ENCODE data around the gene LTBP1.

DNA sequence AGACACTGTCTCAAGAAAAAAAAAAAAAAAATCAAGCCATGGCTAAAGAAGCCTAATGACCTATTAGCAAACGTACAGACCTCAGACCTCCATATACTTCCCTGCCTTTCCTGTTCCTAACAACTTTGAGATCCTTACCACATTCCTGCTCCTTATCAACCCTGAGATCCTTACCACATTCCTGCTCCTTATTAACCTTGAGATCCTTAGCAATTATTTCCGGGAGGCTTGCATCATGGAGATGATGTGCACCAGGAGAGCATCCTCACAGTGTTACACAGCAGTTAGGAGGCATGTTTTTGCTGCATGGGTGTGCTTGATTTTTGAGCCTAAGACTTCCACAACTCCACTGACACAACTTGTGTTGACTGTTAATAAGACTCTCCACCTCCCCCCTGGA, 475.1 kb downstream of the LTBP1 start:
- TF ChIP-seq, protein P1, sequence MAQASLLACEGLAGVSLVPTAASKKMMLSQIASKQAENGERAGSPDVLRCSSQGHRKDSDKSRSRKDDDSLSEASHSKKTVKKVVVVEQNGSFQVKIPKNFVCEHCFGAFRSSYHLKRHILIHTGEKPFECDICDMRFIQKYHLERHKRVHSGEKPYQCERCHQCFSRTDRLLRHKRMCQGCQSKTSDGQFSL (CRISPR knock-in tag; IDR thresholded peaks at IDR 0.05) = no peak
- TF ChIP-seq EP300 (IDR thresholded peaks at IDR 0.05; ENCODE audit: low read depth in 2 of 2, low read length in 2 of 2) (no peak), EP300 (CRISPR knock-in tag; IDR thresholded peaks at IDR 0.05; ENCODE audit: borderline replicate concordance) (no peak), NFRKB (IDR thresholded peaks at IDR 0.05) (no peak), POLR2AphosphoS2 (IDR thresholded peaks at IDR 0.05; ENCODE audit: low read depth, low read length) (no peak)
- TF ChIP-seq, protein P2, sequence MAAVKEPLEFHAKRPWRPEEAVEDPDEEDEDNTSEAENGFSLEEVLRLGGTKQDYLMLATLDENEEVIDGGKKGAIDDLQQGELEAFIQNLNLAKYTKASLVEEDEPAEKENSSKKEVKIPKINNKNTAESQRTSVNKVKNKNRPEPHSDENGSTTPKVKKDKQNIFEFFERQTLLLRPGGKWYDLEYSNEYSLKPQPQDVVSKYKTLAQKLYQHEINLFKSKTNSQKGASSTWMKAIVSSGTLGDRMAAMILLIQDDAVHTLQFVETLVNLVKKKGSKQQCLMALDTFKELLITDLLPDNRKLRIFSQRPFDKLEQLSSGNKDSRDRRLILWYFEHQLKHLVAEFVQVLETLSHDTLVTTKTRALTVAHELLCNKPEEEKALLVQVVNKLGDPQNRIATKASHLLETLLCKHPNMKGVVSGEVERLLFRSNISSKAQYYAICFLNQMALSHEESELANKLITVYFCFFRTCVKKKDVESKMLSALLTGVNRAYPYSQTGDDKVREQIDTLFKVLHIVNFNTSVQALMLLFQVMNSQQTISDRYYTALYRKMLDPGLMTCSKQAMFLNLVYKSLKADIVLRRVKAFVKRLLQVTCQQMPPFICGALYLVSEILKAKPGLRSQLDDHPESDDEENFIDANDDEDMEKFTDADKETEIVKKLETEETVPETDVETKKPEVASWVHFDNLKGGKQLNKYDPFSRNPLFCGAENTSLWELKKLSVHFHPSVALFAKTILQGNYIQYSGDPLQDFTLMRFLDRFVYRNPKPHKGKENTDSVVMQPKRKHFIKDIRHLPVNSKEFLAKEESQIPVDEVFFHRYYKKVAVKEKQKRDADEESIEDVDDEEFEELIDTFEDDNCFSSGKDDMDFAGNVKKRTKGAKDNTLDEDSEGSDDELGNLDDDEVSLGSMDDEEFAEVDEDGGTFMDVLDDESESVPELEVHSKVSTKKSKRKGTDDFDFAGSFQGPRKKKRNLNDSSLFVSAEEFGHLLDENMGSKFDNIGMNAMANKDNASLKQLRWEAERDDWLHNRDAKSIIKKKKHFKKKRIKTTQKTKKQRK (IDR thresholded peaks at IDR 0.05; ENCODE audit: low read length) = no peak
- TF ChIP-seq, protein P3, sequence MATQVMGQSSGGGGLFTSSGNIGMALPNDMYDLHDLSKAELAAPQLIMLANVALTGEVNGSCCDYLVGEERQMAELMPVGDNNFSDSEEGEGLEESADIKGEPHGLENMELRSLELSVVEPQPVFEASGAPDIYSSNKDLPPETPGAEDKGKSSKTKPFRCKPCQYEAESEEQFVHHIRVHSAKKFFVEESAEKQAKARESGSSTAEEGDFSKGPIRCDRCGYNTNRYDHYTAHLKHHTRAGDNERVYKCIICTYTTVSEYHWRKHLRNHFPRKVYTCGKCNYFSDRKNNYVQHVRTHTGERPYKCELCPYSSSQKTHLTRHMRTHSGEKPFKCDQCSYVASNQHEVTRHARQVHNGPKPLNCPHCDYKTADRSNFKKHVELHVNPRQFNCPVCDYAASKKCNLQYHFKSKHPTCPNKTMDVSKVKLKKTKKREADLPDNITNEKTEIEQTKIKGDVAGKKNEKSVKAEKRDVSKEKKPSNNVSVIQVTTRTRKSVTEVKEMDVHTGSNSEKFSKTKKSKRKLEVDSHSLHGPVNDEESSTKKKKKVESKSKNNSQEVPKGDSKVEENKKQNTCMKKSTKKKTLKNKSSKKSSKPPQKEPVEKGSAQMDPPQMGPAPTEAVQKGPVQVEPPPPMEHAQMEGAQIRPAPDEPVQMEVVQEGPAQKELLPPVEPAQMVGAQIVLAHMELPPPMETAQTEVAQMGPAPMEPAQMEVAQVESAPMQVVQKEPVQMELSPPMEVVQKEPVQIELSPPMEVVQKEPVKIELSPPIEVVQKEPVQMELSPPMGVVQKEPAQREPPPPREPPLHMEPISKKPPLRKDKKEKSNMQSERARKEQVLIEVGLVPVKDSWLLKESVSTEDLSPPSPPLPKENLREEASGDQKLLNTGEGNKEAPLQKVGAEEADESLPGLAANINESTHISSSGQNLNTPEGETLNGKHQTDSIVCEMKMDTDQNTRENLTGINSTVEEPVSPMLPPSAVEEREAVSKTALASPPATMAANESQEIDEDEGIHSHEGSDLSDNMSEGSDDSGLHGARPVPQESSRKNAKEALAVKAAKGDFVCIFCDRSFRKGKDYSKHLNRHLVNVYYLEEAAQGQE (IDR thresholded peaks at IDR 0.05; ENCODE audit: borderline replicate concordance in 1 of 2, low read depth in 1 of 2, low read length in 2 of 2) = no peak

Data from HepG2 (cell line).